HepG2 (cell line): Measurements from ENCODE around the gene TTYH2.

Experiments
- KLF13 ChIP-seq: sonication (generic); formaldehyde crosslinking; IDR thresholded peaks from 2 replicates; pipeline ENCODE4 v1.4.0; 2020; ENCODE audit warnings: mild to moderate bottlenecking, missing genetic modification reagents
- NAIF1 ChIP-seq: sonication (generic); formaldehyde crosslinking; IDR thresholded peaks from 2 replicates; pipeline ENCODE4 v1.5.0; 2020; ENCODE audit warnings: mild to moderate bottlenecking, missing genetic modification reagents, borderline replicate concordance
- PBX3 ChIP-seq: sonication (generic); formaldehyde crosslinking; IDR thresholded peaks from 2 replicates; pipeline ENCODE4 v1.8.1; 2023; ENCODE audit warnings: missing genetic modification reagents, inconsistent platforms, borderline replicate concordance
- SIX4 ChIP-seq: sonication (generic); formaldehyde crosslinking; IDR thresholded peaks from 2 replicates; pipeline ENCODE4 v1.4.0; 2020; ENCODE audit warnings: missing genetic modification reagents
- ZNF274 ChIP-seq: sonication (generic); formaldehyde crosslinking; IDR thresholded peaks from 2 replicates; pipeline ENCODE4 v1.5.1; 2020; ENCODE audit warnings: mild to moderate bottlenecking, missing genetic modification reagents

GRCh38 chr17:74185571-74186185 is 27.7 kb upstream of the TTYH2 start:
- TF ChIP-seq KLF13, result no peak
- no peak for TF ChIP-seq ZNF274 (CRISPR knock-in tag)
- no peak for TF ChIP-seq NAIF1 (CRISPR knock-in tag)
- no peak for TF ChIP-seq SIX4 (CRISPR knock-in tag)
- no peak for TF ChIP-seq PBX3 (CRISPR knock-in tag)
